K562 (cell line): ENCODE results near the gene TRDMT1. TPM values are rescaled to one million over a fixed set of nuclear protein-coding genes. Genes with fewer than 3 reads are reported as not detected.

Experiments used
- polyA plus RNA-seq, 8 experiments: library from polyadenylated mRNA; depleted of rRNA in 4 of 8; stranded (reverse) in 5 of 8; unstranded in 3 of 8; fragments of >200 nt; fragmentation: Nextera tagmentation in 2 of 8; fragmentation: Illumina TruSeq in 1 of 8; extraction: Ambion mirVana in 2 of 8; extraction: Trizol in 1 of 8; gene quantifications; 2 replicates each; pipeline versions ENCODE4 v1.2.1 to v1.2.3, GENCODE V29; 2011 to 2014; ENCODE audit warnings: inconsistent platforms in 1 of 8, missing spikeins in 1 of 8
- total RNA-seq, 7 experiments: library from RNA; depleted of rRNA in 6 of 7; stranded (reverse); fragments of >200 nt in 6 of 7; fragmentation: Illumina TruSeq in 2 of 7; extraction: Trizol in 2 of 7; gene quantifications; 2 replicates each; pipeline versions ENCODE4 v1.2.1 to v1.2.3, GENCODE V29; 2011 to 2021; ENCODE audit warnings: low replicate concordance in 1 of 7
- TF ChIP-seq, protein P1 (sequence below), 2 experiments: fragments of 450-650 bp; IDR thresholded peaks; 2 replicates each; pipeline ENCODE4 v1.6.1; 2016; ENCODE audit warnings: mild to moderate bottlenecking in 2 of 2, borderline replicate concordance in 1 of 2, low read depth in 1 of 2, moderate library complexity in 1 of 2

The TRDMT1 gene
- total and polyA plus RNA-seq, 9 of the 15 experiments (the other 6 are each of a cell fraction or from before 2014, with no cell fraction given) = 5.4 to 12.6 (median 9.3) TPM

DNA sequence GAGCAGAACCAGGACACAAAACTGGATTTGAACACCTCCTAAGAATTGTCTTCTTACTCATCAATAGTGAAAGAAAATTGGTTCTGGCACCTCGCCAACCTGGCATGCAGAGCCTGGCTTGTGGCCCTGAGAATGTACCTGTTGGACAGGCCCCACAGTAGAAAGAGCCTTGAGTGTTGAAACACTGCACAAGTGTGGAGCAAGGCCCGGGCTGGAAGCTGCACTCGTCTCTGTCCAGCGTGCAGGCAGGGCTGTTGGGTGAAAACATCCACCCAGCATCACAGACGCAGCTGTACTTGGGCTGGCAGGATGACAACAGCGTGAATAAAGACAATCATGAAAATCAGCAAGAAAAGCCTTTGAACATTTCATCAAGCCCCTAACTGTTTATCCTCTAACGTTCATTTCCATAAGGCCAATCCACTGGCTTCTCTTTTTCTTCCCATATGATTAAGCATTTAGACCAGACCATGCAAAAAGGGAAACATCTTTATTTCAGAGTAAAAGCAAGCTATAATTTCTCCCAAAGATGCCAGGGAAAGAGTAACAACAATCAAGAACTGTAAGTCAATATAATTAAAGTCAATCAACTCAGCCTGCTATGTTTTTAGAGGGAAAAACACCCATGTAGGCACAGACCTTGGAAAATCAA is 87.5 kb downstream of the TRDMT1 start (continued):
- TF ChIP-seq, protein P1, sequence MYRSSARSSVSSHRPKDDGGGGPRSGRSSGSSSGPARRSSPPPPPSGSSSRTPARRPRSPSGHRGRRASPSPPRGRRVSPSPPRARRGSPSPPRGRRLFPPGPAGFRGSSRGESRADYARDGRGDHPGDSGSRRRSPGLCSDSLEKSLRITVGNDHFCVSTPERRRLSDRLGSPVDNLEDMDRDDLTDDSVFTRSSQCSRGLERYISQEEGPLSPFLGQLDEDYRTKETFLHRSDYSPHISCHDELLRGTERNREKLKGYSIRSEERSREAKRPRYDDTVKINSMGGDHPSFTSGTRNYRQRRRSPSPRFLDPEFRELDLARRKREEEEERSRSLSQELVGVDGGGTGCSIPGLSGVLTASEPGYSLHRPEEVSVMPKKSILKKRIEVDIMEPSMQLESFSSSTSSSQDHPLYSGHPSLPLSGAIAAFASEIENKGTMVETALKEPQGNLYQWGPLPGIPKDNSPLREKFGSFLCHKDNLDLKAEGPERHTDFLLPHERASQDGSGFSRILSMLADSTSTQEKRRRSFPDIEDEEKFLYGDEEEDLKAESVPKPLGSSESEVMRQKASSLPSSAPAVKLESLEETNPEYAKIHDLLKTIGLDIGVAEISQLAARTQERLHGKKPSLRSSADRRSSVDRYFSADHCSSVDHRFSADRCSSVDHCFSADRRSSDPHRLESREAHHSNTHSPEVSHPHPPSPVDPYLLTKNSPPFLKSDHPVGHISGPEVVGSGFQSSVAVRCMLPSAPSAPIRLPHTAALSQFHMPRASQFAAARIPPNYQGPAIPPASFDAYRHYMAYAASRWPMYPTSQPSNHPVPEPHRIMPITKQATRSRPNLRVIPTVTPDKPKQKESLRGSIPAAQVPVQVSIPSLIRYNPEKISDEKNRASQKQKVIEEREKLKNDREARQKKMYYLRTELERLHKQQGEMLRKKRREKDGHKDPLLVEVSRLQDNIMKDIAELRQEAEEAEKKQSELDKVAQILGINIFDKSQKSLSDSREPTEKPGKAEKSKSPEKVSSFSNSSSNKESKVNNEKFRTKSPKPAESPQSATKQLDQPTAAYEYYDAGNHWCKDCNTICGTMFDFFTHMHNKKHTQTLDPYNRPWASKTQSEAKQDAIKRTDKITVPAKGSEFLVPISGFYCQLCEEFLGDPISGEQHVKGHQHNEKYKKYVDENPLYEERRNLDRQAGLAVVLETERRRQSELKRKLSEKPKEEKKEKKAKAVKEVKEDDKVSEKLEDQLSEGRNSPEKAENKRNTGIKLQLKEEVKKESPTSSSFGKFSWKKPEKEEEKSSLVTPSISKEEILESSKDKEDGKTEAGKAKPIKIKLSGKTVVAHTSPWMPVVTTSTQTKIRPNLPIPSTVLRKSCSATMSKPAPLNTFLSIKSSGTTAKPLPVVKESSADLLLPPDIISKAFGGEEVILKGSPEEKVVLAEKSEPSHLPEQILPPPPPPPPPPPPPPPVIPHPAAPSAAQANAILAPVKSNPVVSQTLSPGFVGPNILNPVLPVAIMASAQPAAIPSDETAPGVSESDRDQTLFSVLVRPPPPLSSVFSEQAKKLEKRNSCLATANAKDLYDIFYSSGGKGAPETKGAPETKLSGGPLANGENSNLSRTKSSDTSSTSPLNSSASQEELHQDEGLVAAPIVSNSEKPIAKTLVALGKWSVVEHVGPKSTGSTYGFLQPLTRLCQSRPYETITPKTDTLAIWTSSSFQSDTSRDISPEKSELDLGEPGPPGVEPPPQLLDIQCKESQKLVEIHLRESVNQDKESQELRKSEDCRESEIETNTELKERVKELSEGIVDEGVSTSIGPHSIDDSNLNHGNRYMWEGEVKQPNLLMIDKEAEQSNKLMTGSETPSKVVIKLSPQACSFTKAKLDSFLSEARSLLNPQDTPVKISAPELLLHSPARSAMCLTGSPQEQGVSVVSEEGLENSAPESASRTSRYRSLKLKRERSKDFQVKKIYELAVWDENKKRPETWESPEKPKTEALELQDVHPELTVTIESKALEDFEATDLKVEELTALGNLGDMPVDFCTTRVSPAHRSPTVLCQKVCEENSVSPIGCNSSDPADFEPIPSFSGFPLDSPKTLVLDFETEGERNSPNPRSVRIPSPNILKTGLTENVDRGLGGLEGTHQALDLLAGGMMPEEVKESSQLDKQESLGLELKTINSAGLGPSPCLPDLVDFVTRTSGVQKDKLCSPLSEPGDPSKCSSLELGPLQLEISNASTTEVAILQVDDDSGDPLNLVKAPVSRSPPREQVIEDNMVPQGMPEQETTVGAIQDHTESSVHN (IDR thresholded peaks at IDR 0.05; ENCODE audit: borderline replicate concordance in 1 of 2, low read depth in 1 of 2) = no peak
